Measurements from ENCODE around the gene HSPG2.

- TF ChIP-seq CTCF (IDR thresholded peaks at IDR 0.05; ENCODE audit: low read length), result no peak
- no peak for TF ChIP-seq EZH2 (IDR thresholded peaks at IDR 0.05; ENCODE audit: borderline replicate concordance, low read length)
Measured at GRCh38 chr1:21887216-21887736, 49.8 kb downstream of the HSPG2 start.

Data from OCI-LY1 (cell line).